DND-41 (cell line): Measurements from ENCODE around the gene CNGA3.
"Not testable (repeated sequence)": the region's sequence is repeated elsewhere in the genome, so short reads cannot be mapped to it uniquely, and the experiment has no call there.

ENCODE experiments used
- CTCF ChIP-seq: IDR thresholded peaks from 2 replicates; pipeline ENCODE4 v1.5.1; 2012; ENCODE audit warnings: borderline replicate concordance, low read length, moderate library complexity, mild to moderate bottlenecking; ENCODE audit not compliant: poor library complexity, severe bottlenecking; ENCODE audit errors: extremely low read depth
- EZH2 ChIP-seq: IDR thresholded peaks from 3 replicates; pipeline ENCODE4 v1.6.1; 2012; ENCODE audit warnings: borderline replicate concordance, low read depth, mild to moderate bottlenecking, moderate library complexity, low read length, inconsistent platforms; ENCODE audit not compliant: severe bottlenecking

GRCh38 chr2:98307131-98307696 is 39.0 kb upstream of the CNGA3 start:
- not testable (repeated sequence) for TF ChIP-seq CTCF, EZH2
